ENCODE measurements around the gene OR5AU1.
"Not testable (repeated sequence)": the region's sequence is repeated elsewhere in the genome, so short reads cannot be mapped to it uniquely, and the experiment has no call there.

The OR5AU1 gene

GRCh38 chr14:21168055-21168454, 12.2 kb upstream of the OR5AU1 start:
- TF ChIP-seq ZFX (IDR thresholded peaks at IDR 0.05; ENCODE audit: borderline replicate concordance) = no peak
- H3K27ac ChIP-seq = no peak overlapping the region

- H3K27ac ChIP-seq = not testable (repeated sequence)
These were observed 9.8 kb upstream of the OR5AU1 start for GRCh38 chr14:21165670-21166069.

DNA sequence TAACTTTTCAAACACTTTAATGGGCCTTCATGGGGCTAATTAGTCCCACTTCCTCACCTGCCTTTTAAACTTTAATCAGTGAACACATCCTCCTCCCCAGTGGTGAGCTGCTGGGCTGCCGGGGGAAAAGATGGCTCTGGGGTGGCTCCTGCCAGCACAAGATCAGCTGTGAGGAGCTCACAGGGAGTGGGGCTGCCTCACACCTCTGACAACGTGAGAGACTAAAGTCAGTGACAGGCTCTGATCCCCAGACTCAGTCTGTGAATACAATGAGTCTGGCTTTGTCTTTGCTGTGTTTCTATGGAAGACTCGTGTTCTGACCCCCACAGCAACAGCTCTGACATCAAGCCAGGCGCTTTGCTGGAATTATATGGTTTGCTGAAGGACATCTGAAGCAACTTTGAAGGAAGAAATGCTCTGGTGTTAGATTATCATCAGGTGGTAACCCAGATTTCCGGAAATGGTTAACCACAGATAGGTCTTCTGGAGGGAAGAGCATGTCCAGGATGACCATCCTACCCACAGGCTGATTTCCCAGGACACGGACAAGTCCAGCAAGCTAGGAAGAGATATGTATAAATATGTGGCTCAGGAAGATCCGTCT, 9.2 kb upstream of the OR5AU1 start:
- H3K27ac ChIP-seq = not testable (repeated sequence)

GRCh38 chr14:21163871-21164291, 8.0 kb upstream of the OR5AU1 start:
- no peak overlapping the region for H3K27ac ChIP-seq

DNA sequence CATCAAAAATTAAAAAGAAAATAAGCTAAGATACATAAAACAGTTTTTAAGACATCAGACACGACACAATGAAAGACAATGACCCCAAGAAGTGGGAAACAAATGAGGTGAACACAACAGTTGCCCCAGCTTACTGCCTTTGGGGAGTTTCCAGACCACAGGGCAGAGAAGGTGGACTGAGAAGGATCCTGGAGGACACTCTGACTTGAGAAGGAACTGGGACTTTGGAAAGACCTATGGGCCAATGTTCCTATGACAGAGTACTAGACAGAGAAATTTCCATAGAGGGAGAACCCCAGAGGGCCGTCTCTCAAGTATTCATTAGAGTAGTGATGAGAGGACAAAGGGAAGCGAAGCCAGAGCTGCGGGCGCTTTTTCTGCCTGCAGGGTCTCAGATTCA, 6.2 kb upstream of the OR5AU1 start:
- H3K27ac ChIP-seq = no peak overlapping the region
- TF ChIP-seq CTCF (IDR thresholded peaks at IDR 0.05) = no peak
- TF ChIP-seq ZFX (IDR thresholded peaks at IDR 0.05; ENCODE audit: borderline replicate concordance) = no peak

More at GRCh38 chr14:21163871-21164291, 8.0 kb upstream of the OR5AU1 start:
- TF ChIP-seq ZFX (IDR thresholded peaks at IDR 0.05; ENCODE audit: borderline replicate concordance) (no peak), CTCF (IDR thresholded peaks at IDR 0.05) (no peak)

DNA sequence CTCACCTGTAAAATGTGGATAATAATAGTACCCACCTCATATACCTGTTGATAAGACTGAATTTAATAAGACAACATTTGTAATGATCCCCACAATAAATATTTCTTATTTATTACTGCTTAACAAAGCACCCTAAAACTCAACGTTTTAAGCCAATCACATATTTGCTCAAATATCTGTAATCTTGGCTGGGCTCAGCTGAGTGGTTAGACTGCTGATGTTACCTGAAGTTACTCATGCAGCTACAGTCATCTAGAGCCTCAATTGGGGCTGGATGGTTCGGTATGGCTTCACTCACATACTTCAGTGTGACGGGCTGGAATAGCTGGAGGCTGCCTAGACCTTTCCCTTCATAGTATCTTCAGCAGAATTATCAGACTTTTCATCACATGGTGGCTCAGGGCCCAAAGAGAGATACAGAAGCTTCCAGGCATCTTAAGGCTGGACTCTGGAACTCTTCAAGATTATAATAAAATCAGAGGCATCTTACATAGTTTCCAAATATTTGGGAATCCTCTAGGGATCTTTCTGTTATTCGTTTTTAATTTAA, 4.3 kb upstream of the OR5AU1 start:
- H3K27ac ChIP-seq = no peak overlapping the region
- no peak for TF ChIP-seq CTCF (IDR thresholded peaks at IDR 0.05)
- no peak for TF ChIP-seq ZFX (IDR thresholded peaks at IDR 0.05; ENCODE audit: borderline replicate concordance)

DNA sequence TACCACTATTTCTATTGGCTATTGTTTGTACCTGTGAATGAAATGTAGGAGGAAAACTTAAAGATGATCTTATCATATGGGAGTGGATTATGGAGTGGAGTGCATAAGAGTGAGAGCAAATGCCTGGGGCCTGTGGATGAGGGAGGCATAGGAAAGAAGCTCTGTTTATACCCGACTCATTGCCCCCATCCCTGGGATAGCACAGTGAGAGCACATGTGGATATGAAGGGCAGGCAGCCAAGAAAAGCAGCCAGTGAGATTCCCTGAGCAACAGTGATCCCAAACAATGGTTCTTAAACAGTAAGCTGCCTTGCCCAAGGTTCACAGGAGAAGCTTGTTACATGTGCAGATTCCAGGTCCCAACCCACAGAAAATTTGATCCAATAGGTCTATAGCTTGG, 2.3 kb upstream of the OR5AU1 start:
- H3K27ac ChIP-seq = not testable (repeated sequence)

- H3K27ac ChIP-seq = no peak overlapping the region
- no peak for TF ChIP-seq CTCF (IDR thresholded peaks at IDR 0.05)
These were observed 6.1 kb downstream of the OR5AU1 start for GRCh38 chr14:21149641-21150367.

DNA sequence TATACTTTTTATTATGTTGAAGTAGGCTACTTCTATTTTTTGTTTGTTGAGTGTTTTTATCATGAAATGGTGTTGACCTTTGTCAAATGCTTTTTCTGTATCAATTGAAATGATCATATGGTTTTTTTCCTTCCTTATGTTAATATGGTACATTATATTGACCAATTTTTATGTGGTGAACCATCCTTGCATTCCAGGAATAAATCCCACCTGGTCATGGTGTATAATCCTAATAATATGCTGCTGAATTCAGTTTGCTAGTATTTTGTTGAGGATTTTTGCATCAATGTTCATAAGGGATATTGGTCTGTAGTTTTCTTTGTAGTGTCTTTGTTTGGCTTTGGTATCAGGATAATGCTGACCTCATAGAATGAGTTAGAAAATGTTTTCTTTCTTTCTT, 10.4 kb downstream of the OR5AU1 start:
- H3K27ac ChIP-seq = no peak overlapping the region
- TF ChIP-seq ZFX (IDR thresholded peaks at IDR 0.05; ENCODE audit: borderline replicate concordance) (no peak), CTCF (IDR thresholded peaks at IDR 0.05) (no peak)
